Measurements from ENCODE around the gene AUTS2.

The AUTS2 gene

GRCh38 chr7:70749831-70750230 lies 1151.6 kb downstream of the AUTS2 start:
- no peaks in the 10 kb centered on the region; the same call in 1 of the 2 replicates for H4K20me1 ChIP-seq (ENCODE audit: low read depth, low read length)
- H3K4me3 ChIP-seq (ENCODE audit: insufficient read depth, low read length, poor library complexity, severe bottlenecking) = no peak overlapping the region
- no peak overlapping the region for H2AFZ ChIP-seq (ENCODE audit: low read depth, low read length, severe bottlenecking)
- H3F3A ChIP-seq (ENCODE audit: insufficient read depth) = no peaks in the 10 kb centered on the region
- H3K9me3 ChIP-seq (ENCODE audit: insufficient read depth, low read length) = no peaks in the 10 kb centered on the region
- no peak overlapping the region for H3K4me2 ChIP-seq (ENCODE audit: low read depth, low read length, poor library complexity, severe bottlenecking)
- H3K27me3 ChIP-seq (ENCODE audit: low read length) = no peaks in the 10 kb centered on the region
- H3K36me3 ChIP-seq (ENCODE audit: low read length) = no peaks in the 10 kb centered on the region
- no peak overlapping the region for H3K9ac ChIP-seq (ENCODE audit: low read length)
- H3K27ac ChIP-seq (ENCODE audit: low read depth, low read length) = no peak overlapping the region
- H3K79me2 ChIP-seq (ENCODE audit: insufficient read depth, low read length) = no peaks in the 10 kb centered on the region
- H3K9me2 ChIP-seq (replicated peaks; ENCODE audit: insufficient read depth, low read length) = no peaks in the 10 kb centered on the region
- TF ChIP-seq EZH2phosphoT487 (conservative IDR thresholded peaks at IDR 0.05; ENCODE audit: low read length) (no peak), CTCF (IDR thresholded peaks at IDR 0.05; ENCODE audit: insufficient read depth, low read length, poor library complexity, severe bottlenecking) (no peak)

GRCh38 chr7:70751895-70752294 lies 1153.6 kb downstream of the AUTS2 start:
- Histone ChIP-seq H3K36me3 (ENCODE audit: low read length) (no peaks in the 10 kb centered on the region), H3F3A (ENCODE audit: insufficient read depth) (no peaks in the 10 kb centered on the region), H3K4me3 (ENCODE audit: insufficient read depth, low read length, poor library complexity, severe bottlenecking) (no peak overlapping the region), H3K9me2 (replicated peaks; ENCODE audit: insufficient read depth, low read length) (no peaks in the 10 kb centered on the region), H4K20me1 (ENCODE audit: low read depth, low read length) (peaks cover 5% of the 10 kb centered on the region; the same call in 1 of the 2 replicates), H2AFZ (ENCODE audit: low read depth, low read length, severe bottlenecking) (no peak overlapping the region), H3K9me3 (ENCODE audit: insufficient read depth, low read length) (no peaks in the 10 kb centered on the region), H3K9ac (ENCODE audit: low read length) (no peak overlapping the region), H3K79me2 (ENCODE audit: insufficient read depth, low read length) (no peaks in the 10 kb centered on the region), H3K27ac (ENCODE audit: low read depth, low read length) (no peak overlapping the region), H3K27me3 (ENCODE audit: low read length) (no peaks in the 10 kb centered on the region), H3K4me2 (ENCODE audit: low read depth, low read length, poor library complexity, severe bottlenecking) (no peak overlapping the region)
- TF ChIP-seq EZH2phosphoT487 (conservative IDR thresholded peaks at IDR 0.05; ENCODE audit: low read length) = no peak
- no peak for TF ChIP-seq CTCF (IDR thresholded peaks at IDR 0.05; ENCODE audit: insufficient read depth, low read length, poor library complexity, severe bottlenecking)

GRCh38 chr7:70752794-70753241 lies 1154.5 kb downstream of the AUTS2 start:
- peaks cover 5% of the 10 kb centered on the region; the same call in 1 of the 2 replicates for H4K20me1 ChIP-seq (ENCODE audit: low read depth, low read length)
- no peak for TF ChIP-seq CTCF (IDR thresholded peaks at IDR 0.05; ENCODE audit: insufficient read depth, low read length, poor library complexity, severe bottlenecking)
- no peak for TF ChIP-seq EZH2phosphoT487 (conservative IDR thresholded peaks at IDR 0.05; ENCODE audit: low read length)
- no peaks in the 10 kb centered on the region for H3K79me2 ChIP-seq (ENCODE audit: insufficient read depth, low read length)
- H3K9me3 ChIP-seq (ENCODE audit: insufficient read depth, low read length) = no peaks in the 10 kb centered on the region
- H3K27me3 ChIP-seq (ENCODE audit: low read length) = no peaks in the 10 kb centered on the region
- H3K27ac ChIP-seq (ENCODE audit: low read depth, low read length) = no peak overlapping the region
- no peaks in the 10 kb centered on the region for H3K9me2 ChIP-seq (replicated peaks; ENCODE audit: insufficient read depth, low read length)
- no peaks in the 10 kb centered on the region for H3K36me3 ChIP-seq (ENCODE audit: low read length)
- no peak overlapping the region for H3K4me2 ChIP-seq (ENCODE audit: low read depth, low read length, poor library complexity, severe bottlenecking)
- H2AFZ ChIP-seq (ENCODE audit: low read depth, low read length, severe bottlenecking) = no peak overlapping the region
- no peak overlapping the region for H3K9ac ChIP-seq (ENCODE audit: low read length)
- H3K4me3 ChIP-seq (ENCODE audit: insufficient read depth, low read length, poor library complexity, severe bottlenecking) = no peak overlapping the region
- H3F3A ChIP-seq (ENCODE audit: insufficient read depth) = no peaks in the 10 kb centered on the region

Data from SU-DHL-6 (cell line).